OCI-LY7 (cell line): Measurements from ENCODE around the gene MINDY4. TPM values are rescaled to one million over a fixed set of nuclear protein-coding genes. Genes with fewer than 3 reads are reported as not detected.

Experiments used
- Bru-seq: library from RNA; stranded (reverse); fragments of 400-500 nt; gene quantifications from one replicate; lab custom pipeline; 2021; lab: Mats Ljungman, UMichigan
- BruChase-seq, 2 experiments: library from RNA; stranded (reverse); fragments of 400-500 nt; gene quantifications; one replicate each; lab custom pipeline; 2021; lab: Mats Ljungman, UMichigan
- BruUV-seq: library from RNA; stranded (reverse); fragments of 400-500 nt; replicated peaks from 2 replicates; lab custom pipeline; 2021; lab: Mats Ljungman, UMichigan
- CTCF ChIA-PET: fragments of 300-600 bp; sonication (Branson Sonifier 250); formaldehyde crosslinking; loops from one replicate; lab custom pipeline; 2022; ENCODE audit warnings: antibody characterized with exemption; ENCODE audit not compliant: unreplicated experiment; lab: Charles Lee
- POLR2A ChIA-PET: fragments of 300-600 bp; sonication (Branson Sonifier 250); formaldehyde crosslinking; loops from one replicate; lab custom pipeline; 2022; ENCODE audit warnings: antibody characterized with exemption; lab: Charles Lee
- DNase-seq: peaks from one replicate; pipeline ENCODE4 v3.0.0-alpha.2; 2015; ENCODE audit warnings: low spot score
- H2AFZ ChIP-seq: fragments of 200-600 bp; sonication (generic), shearing (Covaris generic); 2 replicates; pipeline ENCODE4 v1.6.1; 2014; ENCODE audit warnings: mild to moderate bottlenecking, antibody characterized with exemption, low read length, moderate library complexity
- H3K27ac ChIP-seq: fragments of 200-600 bp; sonication (generic); 2 replicates; pipeline ENCODE4 v1.5.1; 2014; ENCODE audit warnings: mixed run types, low read depth, mild to moderate bottlenecking, moderate library complexity, low read length, inconsistent platforms; ENCODE audit not compliant: poor library complexity, severe bottlenecking
- H3K36me3 ChIP-seq: fragments of 200-600 bp; sonication (generic); 2 replicates; pipeline ENCODE4 v1.6.1; 2014; ENCODE audit warnings: mild to moderate bottlenecking, antibody characterized with exemption, low read length, moderate library complexity, mixed read lengths; ENCODE audit not compliant: insufficient read depth
- H3K4me1 ChIP-seq: fragments of 200-600 bp; sonication (generic); 2 replicates; pipeline ENCODE4 v1.5.1; 2014; ENCODE audit warnings: mild to moderate bottlenecking, low read length; ENCODE audit not compliant: insufficient read depth, poor library complexity, severe bottlenecking
- H3K4me2 ChIP-seq: fragments of 200-600 bp; sonication (generic); 2 replicates; pipeline ENCODE4 v1.6.1; 2014; ENCODE audit warnings: mild to moderate bottlenecking, low read length
- H3K4me3 ChIP-seq: fragments of 200-600 bp; sonication (generic); 2 replicates; pipeline ENCODE4 v1.5.1; 2014; ENCODE audit warnings: mild to moderate bottlenecking, low read depth, low read length; ENCODE audit not compliant: poor library complexity, severe bottlenecking
- H3K79me2 ChIP-seq: fragments of 200-600 bp; sonication (generic); 2 replicates; pipeline ENCODE4 v1.6.1; 2016; ENCODE audit warnings: low read depth, mild to moderate bottlenecking, low read length, moderate library complexity, mixed read lengths; ENCODE audit not compliant: insufficient read depth
- H3K9me2 ChIP-seq: fragments of 200-600 bp; sonication (generic); 2 replicates; pipeline ENCODE4 v1.6.1; 2016; ENCODE audit warnings: mild to moderate bottlenecking, low read length, mixed read lengths; ENCODE audit not compliant: insufficient read depth
- H3K9me3 ChIP-seq: fragments of 200-600 bp; sonication (generic); 2 replicates; pipeline ENCODE4 v1.6.1; 2014; ENCODE audit warnings: mild to moderate bottlenecking, mixed run types, low read length, mixed read lengths
- H4K20me1 ChIP-seq: fragments of 200-600 bp; sonication (generic); 2 replicates; pipeline ENCODE4 v1.6.1; 2014; ENCODE audit warnings: mild to moderate bottlenecking, antibody characterized with exemption, low read length, moderate library complexity, mixed read lengths; ENCODE audit not compliant: insufficient read depth
- EZH2phosphoT487 ChIP-seq: fragments of 200-600 bp; sonication (generic); IDR thresholded peaks from 2 replicates; pipeline ENCODE4 v1.6.1; 2018; ENCODE audit warnings: low read depth, borderline replicate concordance, mild to moderate bottlenecking, mixed run types, antibody characterized with exemption, low read length, moderate library complexity, mixed read lengths
- intact Hi-C: fragments of 100-400 bp; cut with micrococcal nuclease; formaldehyde crosslinking; loops from one replicate; pipeline ENCODE4 v1.10.0; 2022; ENCODE audit not compliant: unreplicated experiment
- long read RNA-seq: library from polyadenylated mRNA; stranded (forward); transcript quantifications from one replicate; pipeline ENCODE4 v2.0.0, GENCODE V29; 2022
- total RNA-seq, 2 experiments: library from RNA; depleted of rRNA in 1 of 2; stranded (reverse); fragments of >200 nt in 1 of 2; shearing (Covaris generic) in 1 of 2; gene quantifications; 2 replicates each; pipeline ENCODE4 v1.2.3, GENCODE V29; 2014 to 2022
- TF ChIP-seq, protein P1 (sequence below): fragments of 200-600 bp; sonication (generic); conservative IDR thresholded peaks from 2 replicates; pipeline ENCODE4 v1.5.1; 2014; ENCODE audit warnings: mild to moderate bottlenecking, antibody characterized with exemption, low read length, moderate library complexity, mixed read lengths

Gene MINDY4
- total RNA-seq (2014; rRNA removed; shearing (Covaris generic)) (not detected in 2 replicates), total RNA-seq (2022) (0.86 and 1.4 TPM in 2 replicates), Bru-seq, nascent RNA (percentile 44 among the genes with signal in this experiment), BruChase-seq, experiment 1, labeled RNA remaining after a 6-hour chase (percentile 42 among the genes with signal in this experiment), BruChase-seq, experiment 2, labeled RNA remaining after a 2-hour chase (percentile 51 among the genes with signal in this experiment)
- long read RNA-seq, partial matches to known transcripts, result 2 of 5 reads
- long read RNA-seq, other reads (novel, unspliced or antisense), result 2 of 5 reads

DNA sequence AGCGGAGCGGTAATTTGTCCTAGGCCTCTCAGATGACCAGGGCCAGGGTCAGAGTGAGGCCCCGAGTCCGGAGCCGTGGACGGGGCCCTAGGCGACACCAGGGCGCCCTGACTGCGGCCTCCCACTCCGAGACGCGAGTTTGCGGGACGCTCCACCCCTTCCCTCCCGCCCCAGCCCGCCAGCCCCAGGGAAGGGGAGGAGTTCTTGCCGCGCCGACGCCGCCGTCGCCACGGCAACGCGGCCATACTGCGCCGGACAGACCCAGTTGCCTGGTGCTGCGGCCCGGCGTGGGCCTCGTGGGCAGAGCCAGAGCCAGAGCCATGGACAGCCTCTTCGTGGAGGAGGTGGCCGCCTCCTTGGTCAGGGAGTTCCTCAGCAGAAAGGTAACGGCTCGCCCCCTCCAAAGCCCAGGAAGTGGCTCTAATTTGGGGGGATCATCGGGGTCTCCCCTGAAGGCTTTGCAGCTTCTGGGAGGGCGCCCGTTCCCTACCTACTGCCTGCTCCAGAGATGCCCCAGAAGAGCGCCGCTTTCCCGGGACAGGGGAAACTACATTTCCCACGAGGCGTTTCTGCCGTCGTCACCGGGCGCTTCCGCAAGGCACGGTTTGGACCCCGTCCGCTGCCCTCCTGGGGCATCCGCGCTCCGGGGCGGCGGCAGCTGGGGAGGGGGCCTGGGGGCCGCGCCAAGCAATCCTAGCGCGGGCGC, at the start of gene MINDY4:
Gene MINDY4 (plus strand): TSS at position 244 of the 706 bp plus-strand sequence. CDS start 77 bp downstream, at position 321.
- ChIA-PET POLR2A (no interaction called here), CTCF (interaction anchor here (0.6 kb wide), 1 partner anchor 28 kb away, joined by 3 read pairs; no protein-coding TSS in a partner anchor)
- H2AFZ ChIP-seq, result peak within 1 kb of the TSS; percentile 33; the same call in 1 of the 2 replicates
- H4K20me1 ChIP-seq, result no peaks in the 10 kb centered on the region
- H3K27ac ChIP-seq, result no peak within 1 kb of the TSS
- no peaks in the 10 kb centered on the region for H3K4me1 ChIP-seq
- peak within 1 kb of the TSS; percentile 28 for H3K4me3 ChIP-seq
- peak within 1 kb of the TSS; percentile 63; the same call in 1 of the 2 replicates for H3K4me2 ChIP-seq
- no peak for TF ChIP-seq EZH2phosphoT487
- TF ChIP-seq, protein P1, sequence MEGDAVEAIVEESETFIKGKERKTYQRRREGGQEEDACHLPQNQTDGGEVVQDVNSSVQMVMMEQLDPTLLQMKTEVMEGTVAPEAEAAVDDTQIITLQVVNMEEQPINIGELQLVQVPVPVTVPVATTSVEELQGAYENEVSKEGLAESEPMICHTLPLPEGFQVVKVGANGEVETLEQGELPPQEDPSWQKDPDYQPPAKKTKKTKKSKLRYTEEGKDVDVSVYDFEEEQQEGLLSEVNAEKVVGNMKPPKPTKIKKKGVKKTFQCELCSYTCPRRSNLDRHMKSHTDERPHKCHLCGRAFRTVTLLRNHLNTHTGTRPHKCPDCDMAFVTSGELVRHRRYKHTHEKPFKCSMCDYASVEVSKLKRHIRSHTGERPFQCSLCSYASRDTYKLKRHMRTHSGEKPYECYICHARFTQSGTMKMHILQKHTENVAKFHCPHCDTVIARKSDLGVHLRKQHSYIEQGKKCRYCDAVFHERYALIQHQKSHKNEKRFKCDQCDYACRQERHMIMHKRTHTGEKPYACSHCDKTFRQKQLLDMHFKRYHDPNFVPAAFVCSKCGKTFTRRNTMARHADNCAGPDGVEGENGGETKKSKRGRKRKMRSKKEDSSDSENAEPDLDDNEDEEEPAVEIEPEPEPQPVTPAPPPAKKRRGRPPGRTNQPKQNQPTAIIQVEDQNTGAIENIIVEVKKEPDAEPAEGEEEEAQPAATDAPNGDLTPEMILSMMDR, result no peak
- no peak for DNase-seq
- H3K36me3 ChIP-seq, result no peaks in the 10 kb centered on the region
- intact Hi-C loops, result no loop called here
- no peaks in the 10 kb centered on the region for H3K9me3 ChIP-seq
- H3K9me2 ChIP-seq, result no peaks in the 10 kb centered on the region
- no TSS peak for BruUV-seq
- H3K79me2 ChIP-seq, result no peaks in the 10 kb centered on the region

- no TSS peak for BruUV-seq
- Histone ChIP-seq H2AFZ (no peak overlapping the region), H4K20me1 (no peaks in the 10 kb centered on the region), H3K4me1 (peaks cover 11% of the 10 kb centered on the region), H3K9me2 (no peaks in the 10 kb centered on the region), H3K36me3 (no peaks in the 10 kb centered on the region), H3K4me2 (no peak overlapping the region), H3K9me3 (no peaks in the 10 kb centered on the region), H3K27ac (no peak overlapping the region), H3K79me2 (no peaks in the 10 kb centered on the region), H3K4me3 (no peak overlapping the region)
- POLR2A ChIA-PET, result no interaction called here
- DNase-seq, result no peak
- intact Hi-C loops, result no loop called here
- TF ChIP-seq EZH2phosphoT487, result no peak
- TF ChIP-seq, protein P1, result no peak
- CTCF ChIA-PET, result no interaction called here
These were observed 49.0 kb upstream of the MINDY4 start for GRCh38 chr7:30722187-30722586.
